A673 (cell line): ENCODE results near the gene NUDT3.

Source experiments
- EZH2 ChIP-seq: fragments of 200-600 bp; sonication (generic); IDR thresholded peaks from 2 replicates; pipeline ENCODE4 v1.6.1; 2017; ENCODE audit warnings: borderline replicate concordance, low read depth, mild to moderate bottlenecking, mixed read lengths, antibody characterized with exemption, low read length; ENCODE audit not compliant: poor library complexity, severe bottlenecking
- TF ChIP-seq, protein P1 (sequence below): fragments of 300-800, 200-600 bp; sonication (generic); conservative IDR thresholded peaks from 2 replicates; pipeline ENCODE4 v1.5.1; 2017; ENCODE audit warnings: low read depth, mild to moderate bottlenecking, antibody characterized with exemption, low read length, moderate library complexity, mixed read lengths

- TF ChIP-seq, protein P1, sequence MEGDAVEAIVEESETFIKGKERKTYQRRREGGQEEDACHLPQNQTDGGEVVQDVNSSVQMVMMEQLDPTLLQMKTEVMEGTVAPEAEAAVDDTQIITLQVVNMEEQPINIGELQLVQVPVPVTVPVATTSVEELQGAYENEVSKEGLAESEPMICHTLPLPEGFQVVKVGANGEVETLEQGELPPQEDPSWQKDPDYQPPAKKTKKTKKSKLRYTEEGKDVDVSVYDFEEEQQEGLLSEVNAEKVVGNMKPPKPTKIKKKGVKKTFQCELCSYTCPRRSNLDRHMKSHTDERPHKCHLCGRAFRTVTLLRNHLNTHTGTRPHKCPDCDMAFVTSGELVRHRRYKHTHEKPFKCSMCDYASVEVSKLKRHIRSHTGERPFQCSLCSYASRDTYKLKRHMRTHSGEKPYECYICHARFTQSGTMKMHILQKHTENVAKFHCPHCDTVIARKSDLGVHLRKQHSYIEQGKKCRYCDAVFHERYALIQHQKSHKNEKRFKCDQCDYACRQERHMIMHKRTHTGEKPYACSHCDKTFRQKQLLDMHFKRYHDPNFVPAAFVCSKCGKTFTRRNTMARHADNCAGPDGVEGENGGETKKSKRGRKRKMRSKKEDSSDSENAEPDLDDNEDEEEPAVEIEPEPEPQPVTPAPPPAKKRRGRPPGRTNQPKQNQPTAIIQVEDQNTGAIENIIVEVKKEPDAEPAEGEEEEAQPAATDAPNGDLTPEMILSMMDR = no peak
- no peak for TF ChIP-seq EZH2
These were observed 51.5 kb downstream of the NUDT3 start for GRCh38 chr6:34340906-34341480.
